ENCODE results near the gene RAB7A. TPM values are rescaled to one million over a fixed set of nuclear protein-coding genes. Genes with fewer than 3 reads are reported as not detected.

The RAB7A gene
- total RNA-seq, 1 experiment from 2014 or later = 258 TPM

GRCh38 chr3:128775241-128775640 is 49.3 kb downstream of the RAB7A start:
- ChIA-PET POLR2A (ENCODE audit: low non-redundant PET) (no interaction called here), CTCF (no interaction called here)
- Histone ChIP-seq H3K4me1 (ENCODE audit: insufficient read depth, low read length, poor library complexity, severe bottlenecking) (peaks cover 4% of the 10 kb centered on the region), H3K4me3 (ENCODE audit: low read depth, low read length, poor library complexity, severe bottlenecking) (no peak overlapping the region), H3K27me3 (replicated peaks; ENCODE audit: insufficient read depth, low read depth, low read length, poor library complexity) (no peaks in the 10 kb centered on the region), H3K36me3 (ENCODE audit: insufficient read depth, low read length, poor library complexity, severe bottlenecking) (no peaks in the 10 kb centered on the region), H3K9me3 (ENCODE audit: low read depth, low read length, poor library complexity, severe bottlenecking) (no peaks in the 10 kb centered on the region), H3K27ac (ENCODE audit: low read depth, low read length, poor library complexity, severe bottlenecking) (no peak overlapping the region)
- no TSS peak for BruUV-seq (replicated peaks)
- no peak for DNase-seq (ENCODE audit: low spot score)
- intact Hi-C loops (cut with micrococcal nuclease; ENCODE audit: unreplicated experiment) = no loop called here
- no peak for TF ChIP-seq EZH2 (IDR thresholded peaks at IDR 0.05; ENCODE audit: borderline replicate concordance, low read depth, low read length, poor library complexity, severe bottlenecking)
- TF ChIP-seq CTCF (conservative IDR thresholded peaks at IDR 0.05; ENCODE audit: low read depth, low read length) = no peak

DNA sequence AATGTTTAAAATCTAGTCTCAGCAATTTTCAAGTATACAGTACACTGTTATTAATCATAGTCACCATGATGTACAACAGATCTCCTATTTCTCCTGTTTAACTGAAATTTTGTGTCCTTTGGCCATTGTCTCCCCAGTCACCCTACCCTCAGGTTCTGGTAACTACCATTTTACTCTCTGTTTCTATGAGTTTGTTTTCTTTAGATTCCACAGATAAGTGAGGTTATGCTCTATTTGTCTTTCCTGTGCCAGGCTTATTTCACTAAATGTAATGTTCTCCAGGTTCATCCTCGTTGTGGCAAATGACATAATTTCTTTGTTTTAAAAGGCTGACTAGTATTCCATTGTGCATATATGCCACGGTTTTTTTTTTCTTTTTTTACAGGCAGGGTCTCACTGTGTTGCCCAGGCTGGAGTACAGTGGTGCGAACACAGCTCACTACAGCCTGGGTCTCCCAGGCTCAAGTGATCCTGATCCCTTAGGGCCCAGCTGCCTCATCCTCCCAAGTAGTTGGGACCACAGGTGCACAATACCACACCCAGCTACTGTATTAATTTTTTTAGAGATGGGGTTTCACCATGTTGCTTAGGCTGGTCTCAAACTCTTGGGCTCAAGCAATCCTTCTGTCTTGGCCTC is 50.0 kb downstream of the RAB7A start:
- H3K9me3 ChIP-seq (ENCODE audit: low read depth, low read length, poor library complexity, severe bottlenecking) = no peaks in the 10 kb centered on the region
- CTCF ChIA-PET = no interaction called here
- TF ChIP-seq EZH2 (IDR thresholded peaks at IDR 0.05; ENCODE audit: borderline replicate concordance, low read depth, low read length, poor library complexity, severe bottlenecking) (no peak), CTCF (conservative IDR thresholded peaks at IDR 0.05; ENCODE audit: low read depth, low read length) (no peak)
- POLR2A ChIA-PET (ENCODE audit: low non-redundant PET) = no interaction called here
- H3K36me3 ChIP-seq (ENCODE audit: insufficient read depth, low read length, poor library complexity, severe bottlenecking) = no peaks in the 10 kb centered on the region
- no peak for DNase-seq (ENCODE audit: low spot score)
- no peak overlapping the region for H3K4me3 ChIP-seq (ENCODE audit: low read depth, low read length, poor library complexity, severe bottlenecking)
- peaks cover 4% of the 10 kb centered on the region for H3K4me1 ChIP-seq (ENCODE audit: insufficient read depth, low read length, poor library complexity, severe bottlenecking)
- intact Hi-C loops (cut with micrococcal nuclease; ENCODE audit: unreplicated experiment) = no loop called here
- H3K27me3 ChIP-seq (replicated peaks; ENCODE audit: insufficient read depth, low read depth, low read length, poor library complexity) = no peaks in the 10 kb centered on the region
- BruUV-seq (replicated peaks) = no TSS peak
- no peak overlapping the region for H3K27ac ChIP-seq (ENCODE audit: low read depth, low read length, poor library complexity, severe bottlenecking)

DNA sequence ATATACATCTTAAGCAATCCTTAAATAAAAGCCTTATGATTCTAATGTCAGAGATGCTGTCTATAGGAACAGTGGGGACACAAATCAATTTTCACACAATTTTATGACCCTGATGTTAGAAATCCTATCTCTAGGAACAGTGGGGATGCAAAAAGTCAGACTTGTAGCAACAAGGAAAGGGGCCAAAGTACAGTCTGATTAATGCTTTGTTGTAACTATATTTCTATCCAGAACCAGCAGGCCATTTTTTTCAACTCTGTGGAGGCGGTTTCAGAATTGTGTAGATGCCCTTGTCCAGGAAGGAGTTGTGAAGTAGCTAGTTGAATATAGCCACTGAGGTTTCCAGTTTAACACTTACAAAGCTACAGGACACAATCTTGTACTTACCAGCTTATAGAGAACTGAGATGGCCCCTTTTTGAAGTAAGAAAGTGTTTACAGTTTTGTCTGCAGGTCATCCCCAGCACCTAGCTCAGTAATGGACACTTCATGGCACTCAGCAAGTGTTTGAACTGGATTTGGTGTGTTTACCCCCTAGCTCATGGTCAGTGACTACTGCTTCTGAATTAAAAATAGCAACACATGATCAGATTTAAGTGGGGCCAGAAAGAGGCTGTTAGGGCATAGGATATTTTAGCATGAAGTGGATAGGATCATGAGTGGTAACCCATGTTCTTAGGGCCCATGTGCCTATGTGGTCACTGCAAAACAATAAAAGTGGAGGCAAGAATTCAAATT is 54.3 kb downstream of the RAB7A start:
- H3K36me3 ChIP-seq (ENCODE audit: insufficient read depth, low read length, poor library complexity, severe bottlenecking) = no peaks in the 10 kb centered on the region
- H3K9me3 ChIP-seq (ENCODE audit: low read depth, low read length, poor library complexity, severe bottlenecking) = no peaks in the 10 kb centered on the region
- intact Hi-C loops (cut with micrococcal nuclease; ENCODE audit: unreplicated experiment) = no loop called here
- H3K4me3 ChIP-seq (ENCODE audit: low read depth, low read length, poor library complexity, severe bottlenecking) = no peak overlapping the region
- peaks cover 8% of the 10 kb centered on the region for H3K4me1 ChIP-seq (ENCODE audit: insufficient read depth, low read length, poor library complexity, severe bottlenecking)
- H3K27me3 ChIP-seq (replicated peaks; ENCODE audit: insufficient read depth, low read depth, low read length, poor library complexity) = no peaks in the 10 kb centered on the region
- H3K27ac ChIP-seq (ENCODE audit: low read depth, low read length, poor library complexity, severe bottlenecking) = no peak overlapping the region
- CTCF ChIA-PET = no interaction called here
- DNase-seq (ENCODE audit: low spot score) = no peak
- no peak for TF ChIP-seq EZH2 (IDR thresholded peaks at IDR 0.05; ENCODE audit: borderline replicate concordance, low read depth, low read length, poor library complexity, severe bottlenecking)
- no peak for TF ChIP-seq CTCF (conservative IDR thresholded peaks at IDR 0.05; ENCODE audit: low read depth, low read length)
- POLR2A ChIA-PET (ENCODE audit: low non-redundant PET) = no interaction called here
- BruUV-seq (replicated peaks) = no TSS peak
